Epithelial cell of esophagus (primary cell): ENCODE measurements around the gene PRR20C.
"Not testable (repeated sequence)": the region's sequence is repeated elsewhere in the genome, so short reads cannot be mapped to it uniquely, and the experiment has no call there.

ENCODE experiments used
- DNase-seq: peaks from one replicate; pipeline ENCODE4 v3.0.0; 2010; ENCODE audit warnings: low read depth
- H3K4me3 ChIP-seq: 2 replicates; pipeline ENCODE4 v1.5.1; 2011; ENCODE audit warnings: mild to moderate bottlenecking, low read length, control low read depth
- TF ChIP-seq, protein P1 (sequence below): IDR thresholded peaks from 2 replicates; pipeline ENCODE4 v1.5.1; 2011; ENCODE audit warnings: low read depth, mild to moderate bottlenecking, low read length, control low read depth, inconsistent platforms; ENCODE audit not compliant: insufficient read depth; ENCODE audit errors: missing control alignments

The PRR20C gene

DNA sequence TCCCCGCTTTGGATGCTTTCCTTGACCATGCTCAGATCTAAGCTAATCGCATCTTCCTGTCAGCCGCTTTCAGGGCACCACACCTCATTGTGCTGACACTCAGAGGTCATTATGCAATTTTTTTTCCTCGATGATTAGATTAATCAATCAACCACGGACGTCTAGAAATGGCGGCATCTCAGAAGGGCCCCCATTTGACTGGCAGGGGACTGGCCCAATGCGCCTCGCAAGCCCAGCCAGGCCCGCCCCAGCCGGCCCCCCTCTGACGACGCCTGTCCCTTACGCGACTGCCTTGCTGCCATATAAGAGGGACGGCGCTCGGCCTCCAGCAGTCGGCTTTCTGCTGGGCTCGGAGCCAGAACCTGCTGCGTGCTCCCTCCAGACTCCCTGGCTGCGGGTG, at the start of gene PRR20C:
Gene PRR20C (plus strand): TSS at position 301 of the 400 bp plus-strand sequence. CDS start 387 bp downstream, outside the sequence.
- H3K4me3 ChIP-seq, DNase-seq: not testable (repeated sequence)

DNA sequence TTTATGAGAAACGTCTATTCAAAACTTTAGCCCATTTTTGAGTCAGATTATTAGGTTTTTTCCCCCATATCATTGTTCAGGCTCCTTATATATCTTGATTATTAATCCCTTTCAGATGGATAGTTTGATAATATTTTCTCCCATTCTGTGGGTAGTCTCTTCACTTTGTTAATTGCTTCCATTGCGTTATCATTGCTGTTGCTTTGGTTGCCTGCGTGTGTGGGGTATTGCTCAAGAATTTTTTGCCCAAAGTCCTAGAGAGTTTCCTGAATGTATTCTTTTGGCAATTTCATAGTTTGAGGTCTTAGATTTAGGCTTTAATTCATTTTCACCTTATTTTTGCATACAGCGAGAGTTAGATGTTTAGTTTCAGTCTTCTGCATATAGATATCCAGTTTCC, 38.9 kb upstream of the PRR20C start:
- no peak overlapping the region for H3K4me3 ChIP-seq
- TF ChIP-seq, protein P1, sequence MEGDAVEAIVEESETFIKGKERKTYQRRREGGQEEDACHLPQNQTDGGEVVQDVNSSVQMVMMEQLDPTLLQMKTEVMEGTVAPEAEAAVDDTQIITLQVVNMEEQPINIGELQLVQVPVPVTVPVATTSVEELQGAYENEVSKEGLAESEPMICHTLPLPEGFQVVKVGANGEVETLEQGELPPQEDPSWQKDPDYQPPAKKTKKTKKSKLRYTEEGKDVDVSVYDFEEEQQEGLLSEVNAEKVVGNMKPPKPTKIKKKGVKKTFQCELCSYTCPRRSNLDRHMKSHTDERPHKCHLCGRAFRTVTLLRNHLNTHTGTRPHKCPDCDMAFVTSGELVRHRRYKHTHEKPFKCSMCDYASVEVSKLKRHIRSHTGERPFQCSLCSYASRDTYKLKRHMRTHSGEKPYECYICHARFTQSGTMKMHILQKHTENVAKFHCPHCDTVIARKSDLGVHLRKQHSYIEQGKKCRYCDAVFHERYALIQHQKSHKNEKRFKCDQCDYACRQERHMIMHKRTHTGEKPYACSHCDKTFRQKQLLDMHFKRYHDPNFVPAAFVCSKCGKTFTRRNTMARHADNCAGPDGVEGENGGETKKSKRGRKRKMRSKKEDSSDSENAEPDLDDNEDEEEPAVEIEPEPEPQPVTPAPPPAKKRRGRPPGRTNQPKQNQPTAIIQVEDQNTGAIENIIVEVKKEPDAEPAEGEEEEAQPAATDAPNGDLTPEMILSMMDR: no peak
- no peak for DNase-seq

DNA sequence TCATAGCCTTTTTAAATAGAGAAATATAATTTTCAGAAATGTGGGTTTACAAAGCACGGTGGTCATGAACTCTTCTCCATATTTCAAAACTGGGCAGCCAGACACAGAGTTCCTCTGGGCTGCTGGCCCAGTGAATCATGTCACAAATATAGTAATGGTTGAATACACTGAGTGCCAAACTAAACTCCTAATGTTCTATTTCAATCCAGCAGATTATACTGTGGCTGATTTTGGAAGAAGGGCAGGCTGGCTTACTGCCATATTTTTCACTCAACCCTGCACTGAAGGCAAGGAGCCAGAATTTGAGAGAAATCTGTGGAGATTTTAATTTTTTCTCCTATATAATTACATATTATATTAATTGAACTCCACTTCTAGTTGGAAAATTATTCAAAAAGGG, 30.2 kb upstream of the PRR20C start:
- DNase-seq: no peak
- TF ChIP-seq, protein P1: no peak
- no peak overlapping the region for H3K4me3 ChIP-seq

DNA sequence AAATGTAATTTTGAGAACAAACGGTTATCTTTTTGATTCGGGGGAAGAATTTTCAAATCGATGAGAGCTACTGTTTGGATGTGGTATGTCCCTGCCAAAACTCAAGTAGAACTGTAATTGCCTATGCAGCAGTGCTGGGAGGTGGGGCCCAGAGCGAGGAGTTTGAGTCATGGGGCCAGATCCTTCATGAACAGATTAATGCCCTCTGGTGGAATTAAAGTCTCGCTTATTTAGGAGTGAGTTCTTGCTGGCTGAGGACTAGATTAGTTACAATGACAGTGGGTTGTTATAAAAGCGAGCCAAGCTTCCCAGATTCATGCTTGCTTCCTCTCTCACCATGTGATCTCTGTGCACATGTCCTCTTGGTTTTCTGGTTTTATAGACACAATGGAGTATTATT, 25.0 kb upstream of the PRR20C start:
- DNase-seq: no peak
- no peak overlapping the region for H3K4me3 ChIP-seq
- TF ChIP-seq, protein P1: no peak

DNA sequence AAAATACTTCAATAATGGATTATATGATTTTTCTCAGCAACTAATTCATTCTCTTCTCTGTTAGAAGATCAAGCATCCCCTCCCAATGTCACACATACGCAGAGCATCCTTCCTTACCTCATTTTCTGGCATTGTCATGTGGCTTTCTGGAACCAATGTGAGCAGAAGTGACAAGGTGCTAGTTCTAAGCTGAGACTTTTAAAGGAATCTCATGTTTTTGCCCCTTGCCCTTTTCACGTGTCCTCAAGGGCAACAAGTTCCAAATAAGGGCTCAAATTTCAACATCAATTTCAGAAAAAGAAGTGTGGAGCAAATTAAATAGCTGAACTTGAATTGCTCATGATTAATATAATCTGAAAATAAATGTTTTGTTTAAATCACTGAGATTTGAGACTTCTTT, 17.8 kb upstream of the PRR20C start:
- TF ChIP-seq, protein P1: no peak
- no peak overlapping the region for H3K4me3 ChIP-seq
- no peak for DNase-seq

DNA sequence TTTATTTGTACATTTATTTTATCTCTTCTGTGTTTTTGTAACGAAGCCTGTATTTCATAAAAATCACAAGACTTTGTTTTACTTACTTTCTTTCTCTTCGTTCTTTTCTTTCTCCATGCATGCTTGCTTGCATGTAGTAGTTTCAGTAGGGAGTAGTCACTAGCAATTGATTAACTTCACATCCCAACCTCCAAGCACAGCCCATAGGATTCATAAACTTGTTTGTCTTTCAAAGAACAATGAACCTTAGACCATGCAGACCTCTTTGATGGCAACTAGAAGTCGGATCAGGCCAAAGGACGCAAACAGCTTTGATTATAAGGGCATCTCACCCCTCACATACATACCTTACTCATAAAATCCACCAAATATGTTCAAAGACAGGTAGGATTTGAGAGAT, 16.3 kb upstream of the PRR20C start:
- TF ChIP-seq, protein P1: no peak
- DNase-seq: no peak
- H3K4me3 ChIP-seq: no peak overlapping the region

DNA sequence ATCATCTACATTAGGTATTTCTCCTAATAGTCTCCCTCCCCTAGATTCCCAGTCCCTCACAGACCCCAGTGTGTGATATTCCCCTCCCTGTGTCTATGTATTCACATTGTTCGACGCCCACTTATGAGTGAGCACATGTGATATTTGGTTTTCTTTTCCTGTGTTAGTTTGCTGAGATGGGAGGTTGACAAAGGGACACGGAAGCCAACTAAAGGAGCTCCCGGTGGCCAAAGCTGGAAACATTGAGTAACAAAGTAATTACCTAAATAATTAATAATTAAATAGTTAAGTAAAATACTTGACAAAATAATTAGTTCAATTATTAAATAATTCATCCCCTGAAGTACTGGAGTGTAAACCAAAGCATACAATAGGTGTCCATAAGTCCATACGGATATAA, 14.9 kb upstream of the PRR20C start:
- no peak overlapping the region for H3K4me3 ChIP-seq
- TF ChIP-seq, protein P1: no peak
- DNase-seq: peak; percentile 1

DNA sequence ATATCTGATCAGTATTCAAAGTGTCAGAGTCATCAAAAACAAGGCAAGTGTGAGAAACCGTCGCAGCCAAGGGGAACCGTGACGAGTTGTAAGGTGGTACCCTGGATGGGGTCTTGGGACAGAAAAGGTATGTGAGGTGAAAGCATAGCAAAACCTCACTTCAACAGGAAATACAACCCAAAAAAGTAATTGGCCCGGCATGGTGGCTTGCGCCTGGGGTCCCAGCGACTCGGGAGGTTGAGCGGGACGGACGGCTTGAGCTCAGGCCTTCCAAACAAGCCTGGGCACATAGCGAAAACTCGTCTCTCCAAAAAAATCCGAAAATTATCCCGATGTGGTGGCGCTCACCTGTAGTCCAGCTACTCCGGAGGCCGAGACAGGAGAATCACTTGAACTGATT, 14.1 kb upstream of the PRR20C start:
- DNase-seq, H3K4me3 ChIP-seq: not testable (repeated sequence)

DNA sequence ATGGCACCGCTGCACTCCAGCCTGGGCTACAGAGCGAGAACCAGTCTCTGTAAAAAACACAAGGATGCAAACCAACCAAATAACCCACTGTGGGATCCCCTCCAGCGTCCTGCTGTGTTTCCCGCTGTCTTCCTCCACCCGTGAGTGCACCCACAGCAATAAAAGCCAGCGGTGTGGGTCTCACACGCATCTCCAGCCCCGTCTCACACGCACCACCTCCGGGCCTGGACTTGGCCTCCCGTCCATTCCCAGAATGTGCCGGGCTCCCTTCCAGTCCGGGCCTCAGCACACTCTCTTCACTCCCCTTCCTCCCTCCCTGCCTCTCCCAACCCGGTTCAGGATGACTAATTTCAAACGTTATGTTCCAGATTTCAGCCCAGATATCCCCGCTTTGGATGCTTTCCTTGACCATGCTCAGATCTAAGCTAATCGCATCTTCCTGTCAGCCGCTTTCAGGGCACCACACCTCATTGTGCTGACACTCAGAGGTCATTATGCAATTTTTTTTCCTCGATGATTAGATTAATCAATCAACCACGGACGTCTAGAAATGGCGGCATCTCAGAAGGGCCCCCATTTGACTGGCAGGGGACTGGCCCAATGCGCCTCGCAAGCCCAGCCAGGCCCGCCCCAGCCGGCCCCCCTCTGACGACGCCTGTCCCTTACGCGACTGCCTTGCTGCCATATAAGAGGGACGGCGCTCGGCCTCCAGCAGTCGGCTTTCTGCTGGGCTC, 13.5 kb upstream of the PRR20C start, which contains the start of gene PRR20A:
Gene PRR20A (plus strand): TSS at position 684 of the 734 bp plus-strand sequence. CDS start 387 bp downstream, outside the sequence.
- not testable (repeated sequence) for DNase-seq, H3K4me3 ChIP-seq

DNA sequence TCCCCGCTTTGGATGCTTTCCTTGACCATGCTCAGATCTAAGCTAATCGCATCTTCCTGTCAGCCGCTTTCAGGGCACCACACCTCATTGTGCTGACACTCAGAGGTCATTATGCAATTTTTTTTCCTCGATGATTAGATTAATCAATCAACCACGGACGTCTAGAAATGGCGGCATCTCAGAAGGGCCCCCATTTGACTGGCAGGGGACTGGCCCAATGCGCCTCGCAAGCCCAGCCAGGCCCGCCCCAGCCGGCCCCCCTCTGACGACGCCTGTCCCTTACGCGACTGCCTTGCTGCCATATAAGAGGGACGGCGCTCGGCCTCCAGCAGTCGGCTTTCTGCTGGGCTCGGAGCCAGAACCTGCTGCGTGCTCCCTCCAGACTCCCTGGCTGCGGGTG, 6.7 kb upstream of the PRR20C start, which contains the start of gene PRR20B:
Gene PRR20B (plus strand): TSS at position 301 of the 400 bp plus-strand sequence. CDS start 387 bp downstream, outside the sequence.
- H3K4me3 ChIP-seq, DNase-seq: not testable (repeated sequence)

DNA sequence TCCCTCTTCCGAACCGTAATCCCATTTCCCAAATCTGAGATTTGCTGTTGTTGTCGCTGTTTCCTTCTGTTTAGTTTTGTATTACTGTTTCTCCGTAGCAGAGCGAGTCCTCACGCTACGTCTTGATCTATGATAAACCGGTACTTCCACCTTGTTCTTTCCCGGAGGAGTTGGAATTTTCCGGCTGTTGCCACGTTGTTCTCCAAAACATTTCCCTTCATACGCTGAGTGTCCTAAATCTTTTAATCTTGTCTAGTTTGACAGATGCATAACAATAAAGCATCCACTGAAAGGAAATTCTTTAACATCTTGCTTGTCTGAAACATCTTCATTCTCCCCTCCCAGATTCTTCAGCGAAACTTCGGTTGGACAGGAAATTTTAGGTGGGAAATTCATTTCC, 5.8 kb upstream of the PRR20C start:
- H3K4me3 ChIP-seq, DNase-seq: not testable (repeated sequence)

DNA sequence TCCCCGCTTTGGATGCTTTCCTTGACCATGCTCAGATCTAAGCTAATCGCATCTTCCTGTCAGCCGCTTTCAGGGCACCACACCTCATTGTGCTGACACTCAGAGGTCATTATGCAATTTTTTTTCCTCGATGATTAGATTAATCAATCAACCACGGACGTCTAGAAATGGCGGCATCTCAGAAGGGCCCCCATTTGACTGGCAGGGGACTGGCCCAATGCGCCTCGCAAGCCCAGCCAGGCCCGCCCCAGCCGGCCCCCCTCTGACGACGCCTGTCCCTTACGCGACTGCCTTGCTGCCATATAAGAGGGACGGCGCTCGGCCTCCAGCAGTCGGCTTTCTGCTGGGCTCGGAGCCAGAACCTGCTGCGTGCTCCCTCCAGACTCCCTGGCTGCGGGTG, 6.5 kb downstream of the PRR20C start, which contains the start of gene PRR20D:
Gene PRR20D (plus strand): TSS at position 301 of the 400 bp plus-strand sequence. CDS start 387 bp downstream, outside the sequence.
- not testable (repeated sequence) for DNase-seq, H3K4me3 ChIP-seq
